Measurements from ENCODE around the gene GALNT10. TPM values are rescaled to one million over a fixed set of nuclear protein-coding genes. Genes with fewer than 3 reads are reported as not detected.

GALNT10 gene
- polyA plus RNA-seq, 2 donors: 1.4 to 1.9 TPM

DNA sequence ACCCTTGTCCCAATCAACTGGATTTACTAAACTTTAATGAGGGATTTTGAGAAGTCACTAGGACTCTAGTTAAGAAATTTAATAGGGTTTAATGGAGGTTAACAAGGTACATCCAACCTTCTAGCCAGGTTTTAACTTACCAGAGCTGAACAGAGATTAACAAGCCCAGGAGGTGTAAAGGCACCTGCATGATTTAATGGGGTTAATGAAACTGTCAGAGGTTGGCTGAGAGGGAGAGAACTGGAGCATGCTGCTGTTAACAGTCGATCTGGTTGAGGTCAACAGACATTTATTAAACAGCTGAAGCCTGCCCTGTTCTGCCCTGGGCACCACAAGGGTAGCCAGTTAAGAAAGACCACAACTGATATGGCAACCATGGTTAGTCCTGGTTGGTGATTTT, 273.9 kb downstream of the GALNT10 start:
- no peaks in the 10 kb centered on the region for H3K4me1 ChIP-seq (ENCODE audit: control insufficient read depth in 2 of 2, insufficient read depth in 2 of 2, low read length in 1 of 2)
- no peak overlapping the region for H3K27ac ChIP-seq (ENCODE audit: low read depth in 2 of 2, low read length in 1 of 2)
- no peaks in the 10 kb centered on the region for H3K27me3 ChIP-seq (ENCODE audit: control insufficient read depth in 1 of 2, insufficient read depth in 2 of 2, low read length in 2 of 2)
- H3K36me3 ChIP-seq (ENCODE audit: control insufficient read depth in 2 of 2, insufficient read depth in 2 of 2, low read length in 1 of 2): no peaks in the 10 kb centered on the region
- no peak overlapping the region for H3K4me3 ChIP-seq (ENCODE audit: low read depth in 1 of 2, low read length in 2 of 2)
- 41 to 61% methylated on average over 1 of the region's 1 CpG for WGBS, 2 donors
- no peaks in the 10 kb centered on the region for H3K9me3 ChIP-seq (ENCODE audit: control insufficient read depth in 2 of 2, insufficient read depth in 1 of 2, low read depth in 1 of 2, low read length in 1 of 2)

- Histone ChIP-seq H3K9me3 (ENCODE audit: control insufficient read depth in 2 of 2, insufficient read depth in 1 of 2, low read depth in 1 of 2, low read length in 1 of 2) (no peaks in the 10 kb centered on the region), H3K27me3 (ENCODE audit: control insufficient read depth in 1 of 2, insufficient read depth in 2 of 2, low read length in 2 of 2) (no peaks in the 10 kb centered on the region), H3K36me3 (ENCODE audit: control insufficient read depth in 2 of 2, insufficient read depth in 2 of 2, low read length in 1 of 2) (no peaks in the 10 kb centered on the region), H3K4me3 (ENCODE audit: low read depth in 1 of 2, low read length in 2 of 2) (no peak overlapping the region), H3K4me1 (ENCODE audit: control insufficient read depth in 2 of 2, insufficient read depth in 2 of 2, low read length in 1 of 2) (no peaks in the 10 kb centered on the region), H3K27ac (ENCODE audit: low read depth in 2 of 2, low read length in 1 of 2) (no peak overlapping the region)
- WGBS, 2 donors: 48 to 55% methylated on average over 6 of the region's 6 CpGs
Measured at GRCh38 chr5:154465169-154465568, 274.6 kb downstream of the GALNT10 start.

GRCh38 chr5:154466147-154466546, 275.6 kb downstream of the GALNT10 start:
- peaks cover 0 to 3% of the 10 kb centered on the region in 2 donors for H3K27me3 ChIP-seq (ENCODE audit: control insufficient read depth in 1 of 2, insufficient read depth in 2 of 2, low read length in 2 of 2)
- no peaks in the 10 kb centered on the region for H3K4me1 ChIP-seq (ENCODE audit: control insufficient read depth in 2 of 2, insufficient read depth in 2 of 2, low read length in 1 of 2)
- H3K4me3 ChIP-seq (ENCODE audit: low read depth in 1 of 2, low read length in 2 of 2): no peak overlapping the region
- WGBS, 2 donors: 63 to 72% methylated on average over 5 of the region's 5 CpGs
- no peaks in the 10 kb centered on the region for H3K9me3 ChIP-seq (ENCODE audit: control insufficient read depth in 2 of 2, insufficient read depth in 1 of 2, low read depth in 1 of 2, low read length in 1 of 2)
- no peaks in the 10 kb centered on the region for H3K36me3 ChIP-seq (ENCODE audit: control insufficient read depth in 2 of 2, insufficient read depth in 2 of 2, low read length in 1 of 2)
- no peak overlapping the region for H3K27ac ChIP-seq (ENCODE audit: low read depth in 2 of 2, low read length in 1 of 2)

DNA sequence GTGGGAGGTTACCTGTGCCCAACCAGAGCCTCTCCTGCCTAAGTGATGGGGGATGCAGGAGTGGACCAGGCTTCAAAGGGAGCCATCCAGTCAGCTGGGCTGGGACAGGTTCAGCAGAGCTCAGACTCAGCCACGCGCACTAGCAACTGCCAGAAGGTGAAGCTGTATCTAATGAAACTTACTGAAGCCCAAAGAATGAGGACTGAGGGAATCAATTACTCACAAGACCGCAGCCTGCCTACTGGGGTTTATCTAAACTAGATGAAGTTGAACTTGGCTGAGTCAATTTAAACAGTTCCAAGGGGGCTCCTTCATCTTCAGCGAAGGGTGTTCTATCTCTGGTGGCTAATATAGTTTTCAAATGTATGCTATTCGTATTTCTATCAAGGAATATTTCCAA, 276.1 kb downstream of the GALNT10 start:
- Histone ChIP-seq H3K4me3 (ENCODE audit: low read depth in 1 of 2, low read length in 2 of 2) (no peak overlapping the region), H3K9me3 (ENCODE audit: control insufficient read depth in 2 of 2, insufficient read depth in 1 of 2, low read depth in 1 of 2, low read length in 1 of 2) (no peaks in the 10 kb centered on the region), H3K27ac (ENCODE audit: low read depth in 2 of 2, low read length in 1 of 2) (no peak overlapping the region), H3K27me3 (ENCODE audit: control insufficient read depth in 1 of 2, insufficient read depth in 2 of 2, low read length in 2 of 2) (peaks cover 0 to 3% of the 10 kb centered on the region in 2 donors), H3K4me1 (ENCODE audit: control insufficient read depth in 2 of 2, insufficient read depth in 2 of 2, low read length in 1 of 2) (no peaks in the 10 kb centered on the region), H3K36me3 (ENCODE audit: control insufficient read depth in 2 of 2, insufficient read depth in 2 of 2, low read length in 1 of 2) (no peaks in the 10 kb centered on the region)
- WGBS, 2 donors: 81 to 82% methylated on average over 5 of the region's 5 CpGs

DNA sequence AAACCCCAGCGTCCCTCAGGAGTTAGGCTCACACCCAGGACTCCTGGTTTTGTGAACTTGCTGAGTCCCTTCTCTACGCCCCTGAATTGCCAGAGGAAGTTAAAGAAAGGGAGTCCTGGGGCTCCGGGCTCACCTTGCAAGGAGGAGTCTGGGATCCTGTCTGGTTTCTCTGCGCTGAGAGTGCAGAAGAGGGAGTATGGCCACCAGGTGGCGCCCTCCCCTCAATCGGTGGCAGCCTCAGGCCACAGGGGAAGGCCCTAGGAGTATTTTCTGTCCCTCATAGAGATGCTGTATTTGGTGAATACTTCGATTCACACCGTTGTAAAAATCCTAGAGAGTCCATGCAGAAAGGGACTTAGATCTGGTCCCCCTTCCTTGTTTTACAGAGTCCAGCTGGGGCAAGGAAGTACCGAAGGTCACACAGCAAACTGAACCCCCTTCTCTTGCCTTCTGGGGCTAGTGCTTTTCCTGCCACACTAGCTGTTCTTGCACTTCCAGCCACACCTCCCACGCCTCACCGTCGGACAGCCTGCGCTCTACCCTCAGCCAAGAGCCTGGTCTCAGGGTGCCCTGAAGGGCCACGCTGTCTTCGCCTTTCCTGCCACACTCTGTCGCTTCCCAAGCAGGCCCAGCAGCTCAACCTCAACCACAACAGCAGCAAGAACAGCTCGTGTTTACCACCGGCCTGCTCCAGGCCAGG, 277.3 kb downstream of the GALNT10 start:
- Histone ChIP-seq H3K4me1 (ENCODE audit: control insufficient read depth in 2 of 2, insufficient read depth in 2 of 2, low read length in 1 of 2) (no peaks in the 10 kb centered on the region), H3K27ac (ENCODE audit: low read depth in 2 of 2, low read length in 1 of 2) (no peak overlapping the region), H3K4me3 (ENCODE audit: low read depth in 1 of 2, low read length in 2 of 2) (no peak overlapping the region), H3K36me3 (ENCODE audit: control insufficient read depth in 2 of 2, insufficient read depth in 2 of 2, low read length in 1 of 2) (no peaks in the 10 kb centered on the region), H3K27me3 (ENCODE audit: control insufficient read depth in 1 of 2, insufficient read depth in 2 of 2, low read length in 2 of 2) (peaks cover 0 to 7% of the 10 kb centered on the region in 2 donors), H3K9me3 (ENCODE audit: control insufficient read depth in 2 of 2, insufficient read depth in 1 of 2, low read depth in 1 of 2, low read length in 1 of 2) (no peaks in the 10 kb centered on the region)
- 39 to 40% methylated on average over 18 of the region's 18 CpGs for WGBS, 2 donors

GRCh38 chr5:154470137-154470536, 279.6 kb downstream of the GALNT10 start:
- Histone ChIP-seq H3K27ac (ENCODE audit: low read depth in 2 of 2, low read length in 1 of 2) (no peak overlapping the region), H3K9me3 (ENCODE audit: control insufficient read depth in 2 of 2, insufficient read depth in 1 of 2, low read depth in 1 of 2, low read length in 1 of 2) (peaks cover 0 to 2% of the 10 kb centered on the region in 2 donors), H3K4me1 (ENCODE audit: control insufficient read depth in 2 of 2, insufficient read depth in 2 of 2, low read length in 1 of 2) (peaks cover 0 to 6% of the 10 kb centered on the region in 2 donors), H3K27me3 (ENCODE audit: control insufficient read depth in 1 of 2, insufficient read depth in 2 of 2, low read length in 2 of 2) (peaks cover 4 to 27% of the 10 kb centered on the region in 2 donors), H3K36me3 (ENCODE audit: control insufficient read depth in 2 of 2, insufficient read depth in 2 of 2, low read length in 1 of 2) (no peaks in the 10 kb centered on the region), H3K4me3 (ENCODE audit: low read depth in 1 of 2, low read length in 2 of 2) (no peak overlapping the region)
- 40 to 70% methylated on average over 2 of the region's 2 CpGs for WGBS, 2 donors

Other genes starting within 250 kb of the GALNT10 start
- gene FAM114A2, start 151.8 kb upstream of the GALNT10 start, polyA plus RNA-seq: 1 to 10 TPM; 6.2 to 8.2 TPM
- gene MFAP3, start 151.8 kb upstream of the GALNT10 start, polyA plus RNA-seq: 1 to 10 TPM; 1.3 to 8.0 TPM

Measured in esophagus (tissue), 2 donors.